NT2/D1 (cell line): ENCODE measurements around the gene EXOC5.

Source experiments
- SUZ12 ChIP-seq: IDR thresholded peaks from 2 replicates; pipeline ENCODE4 v1.6.1; 2011; ENCODE audit not compliant: insufficient read length, insufficient read depth; ENCODE audit errors: extremely low read depth
- YY1 ChIP-seq: IDR thresholded peaks from 2 replicates; pipeline ENCODE4 v1.6.1; 2011; ENCODE audit not compliant: insufficient read length, insufficient read depth
- ZNF274 ChIP-seq: IDR thresholded peaks from 2 replicates; pipeline ENCODE4 v1.6.1; 2011; ENCODE audit warnings: mild to moderate bottlenecking, low read depth, low read length

DNA sequence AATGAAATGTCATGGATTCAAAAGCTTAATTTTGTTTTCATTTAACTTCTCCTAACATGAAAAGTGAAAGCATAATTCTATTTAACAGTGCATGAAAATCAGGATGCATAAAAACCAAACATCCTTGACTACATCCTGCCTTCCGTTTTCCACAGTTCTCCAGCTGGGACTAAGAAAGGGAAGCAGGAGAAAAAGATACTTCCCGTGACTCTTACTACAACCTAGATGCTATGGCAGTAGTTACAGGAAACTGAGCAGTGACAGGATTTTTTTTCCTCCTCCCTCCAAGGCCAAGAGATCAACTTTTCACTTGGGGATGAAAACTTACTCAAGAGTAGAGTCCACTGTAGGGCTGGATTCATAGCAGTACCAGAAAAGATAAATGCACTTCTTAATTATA lies 2.6 kb downstream of the EXOC5 start:
- TF ChIP-seq YY1 (no peak), ZNF274 (no peak), SUZ12 (no peak)
